SK-N-MC (cell line): Measurements from ENCODE around the gene SLC6A6.

Source experiments
- DNase-seq: peaks from one replicate; pipeline ENCODE4 v3.0.0-alpha.2; 2011; ENCODE audit warnings: low read depth, low spot score
- H3K27ac ChIP-seq: fragments of 200-600 bp; sonication (generic); 2 replicates; pipeline ENCODE4 v1.5.1; 2016; ENCODE audit warnings: mixed run types
- H3K36me3 ChIP-seq: fragments of 200-600 bp; sonication (generic); 2 replicates; pipeline ENCODE4 v1.6.1; 2017; ENCODE audit warnings: antibody characterized with exemption, low read length, mixed read lengths; ENCODE audit not compliant: insufficient read depth
- H3K4me3 ChIP-seq: fragments of 200-600 bp; sonication (generic); 2 replicates; pipeline ENCODE4 v1.5.1; 2016
- H3K9ac ChIP-seq: fragments of 200-600 bp; sonication (generic); 2 replicates; pipeline ENCODE4 v1.8.0; 2017; ENCODE audit warnings: mixed run types, mixed read lengths; ENCODE audit not compliant: insufficient read length
- H3K9me3 ChIP-seq: fragments of 200-600 bp; sonication (generic); 2 replicates; pipeline ENCODE4 v1.6.1; 2017; ENCODE audit warnings: low read depth, mild to moderate bottlenecking, antibody characterized with exemption, low read length, moderate library complexity, mixed read lengths
- EZH2 ChIP-seq: fragments of 200-600 bp; sonication (generic); IDR thresholded peaks from one replicate; pipeline ENCODE4 v1.6.1; 2017; ENCODE audit warnings: antibody characterized with exemption
- FOXP2 ChIP-seq: optimal IDR thresholded peaks from 2 replicates; pipeline ENCODE3; 2011; ENCODE audit warnings: mild to moderate bottlenecking, moderate library complexity; ENCODE audit not compliant: insufficient read depth; ENCODE audit errors: extremely low read length, control extremely low read depth
- POLR2AphosphoS5 ChIP-seq: IDR thresholded peaks from 2 replicates; pipeline ENCODE4 v1.6.1; 2012; ENCODE audit warnings: mild to moderate bottlenecking, low read depth, low read length, borderline replicate concordance

The SLC6A6 gene

DNA sequence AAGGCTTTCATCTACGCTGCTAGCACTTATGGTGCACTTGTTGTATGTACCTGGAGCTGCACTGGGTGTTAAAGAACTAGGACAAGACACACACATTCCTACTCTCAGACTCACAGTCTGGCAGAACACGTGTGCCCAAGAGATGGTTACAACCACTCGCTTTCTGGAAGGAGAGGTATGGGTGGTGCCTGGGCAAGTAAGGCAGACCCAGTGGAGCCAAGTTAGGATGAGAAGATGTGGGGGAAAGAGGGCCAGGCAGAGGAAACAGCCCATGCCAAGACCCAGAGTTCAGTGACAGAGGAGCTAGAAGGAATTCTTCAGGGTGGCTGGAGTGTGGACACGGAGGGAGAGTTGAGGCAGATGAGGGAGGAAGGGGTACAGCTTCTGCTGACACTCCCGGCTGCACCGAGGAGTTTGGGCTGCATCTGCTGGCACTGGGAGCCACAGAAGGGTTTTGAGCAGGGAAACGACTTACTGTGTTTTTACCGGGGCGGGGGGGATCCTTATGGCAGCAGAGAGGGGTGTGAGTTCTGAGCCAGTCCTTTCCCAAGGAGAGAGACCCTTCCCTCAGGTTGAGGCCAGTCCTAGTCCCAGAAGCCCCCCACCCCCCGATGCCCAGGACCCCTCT, 78.7 kb downstream of the SLC6A6 start:
- Histone ChIP-seq H3K9ac (no peak overlapping the region), H3K9me3 (no peaks in the 10 kb centered on the region), H3K27ac (no peak overlapping the region), H3K4me3 (no peak overlapping the region), H3K36me3 (no peaks in the 10 kb centered on the region)
- DNase-seq, result no peak
- TF ChIP-seq POLR2AphosphoS5 (no peak), EZH2 (no peak), FOXP2 (no peak)

DNA sequence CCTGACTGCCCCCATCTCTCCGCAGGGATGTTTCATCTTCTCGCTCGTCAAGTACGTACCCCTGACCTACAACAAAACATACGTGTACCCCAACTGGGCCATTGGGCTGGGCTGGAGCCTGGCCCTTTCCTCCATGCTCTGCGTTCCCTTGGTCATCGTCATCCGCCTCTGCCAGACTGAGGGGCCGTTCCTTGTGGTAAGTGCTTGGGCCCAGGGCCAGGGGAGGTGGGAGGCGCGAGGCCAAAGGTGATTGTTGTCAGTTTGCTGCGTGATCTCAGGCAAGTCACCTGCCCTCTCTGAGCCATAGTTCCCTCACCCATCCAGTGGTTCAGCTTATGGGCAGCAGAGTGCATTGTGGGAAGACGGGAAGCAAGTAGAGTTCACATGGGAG, 79.2 kb downstream of the SLC6A6 start:
- Histone ChIP-seq H3K9me3 (no peaks in the 10 kb centered on the region), H3K36me3 (no peaks in the 10 kb centered on the region), H3K27ac (no peak overlapping the region), H3K9ac (no peak overlapping the region), H3K4me3 (no peak overlapping the region)
- TF ChIP-seq FOXP2 (no peak), POLR2AphosphoS5 (no peak), EZH2 (no peak)
- no peak for DNase-seq

DNA sequence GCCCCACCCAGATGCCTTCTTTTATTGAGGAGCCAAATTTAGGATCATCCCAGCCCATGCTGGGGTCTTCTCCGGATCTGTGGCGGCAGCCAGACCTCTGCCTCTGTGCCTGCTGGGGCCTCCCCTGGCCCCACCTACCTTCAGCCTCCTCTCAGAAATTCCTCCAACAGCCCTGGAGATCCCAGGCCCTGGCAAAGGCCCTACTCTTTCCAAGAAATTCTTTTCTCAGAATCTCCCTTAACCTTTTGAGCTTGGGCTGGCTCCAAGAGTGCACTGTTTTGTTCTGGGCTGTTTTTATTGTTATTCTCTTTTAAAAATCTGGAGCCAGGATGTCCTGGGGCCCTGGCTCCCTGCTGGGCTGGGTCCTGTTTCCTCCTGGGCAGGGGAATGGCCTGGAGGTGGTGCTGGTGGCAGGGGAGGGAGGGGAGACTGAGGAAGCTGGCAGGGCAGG, 79.9 kb downstream of the SLC6A6 start:
- no peak for TF ChIP-seq FOXP2
- DNase-seq, result no peak

DNA sequence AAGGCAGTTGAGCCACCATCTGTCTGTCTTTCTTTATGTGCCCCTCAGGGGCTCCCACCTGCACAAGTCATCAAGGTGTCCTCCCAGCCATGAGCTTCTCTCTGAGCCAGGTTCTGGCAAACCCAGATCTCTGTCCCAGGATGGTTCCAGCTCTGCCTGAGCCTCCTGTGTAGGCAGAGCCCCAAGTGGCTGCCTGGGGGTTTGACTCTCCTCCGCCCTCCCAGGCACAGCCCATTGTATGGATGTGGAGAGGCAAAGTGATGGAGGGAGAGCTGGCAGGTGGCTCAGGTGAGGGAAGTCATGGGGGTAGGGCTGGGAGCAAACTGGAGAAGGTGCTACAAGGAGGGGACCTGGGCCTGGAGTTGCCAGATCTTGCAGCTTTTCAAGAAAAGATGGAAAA, 80.9 kb downstream of the SLC6A6 start:
- Histone ChIP-seq H3K4me3 (no peak overlapping the region), H3K36me3 (no peaks in the 10 kb centered on the region), H3K9me3 (no peaks in the 10 kb centered on the region), H3K27ac (no peak overlapping the region), H3K9ac (no peak overlapping the region)
- no peak for DNase-seq
- TF ChIP-seq EZH2 (no peak), FOXP2 (no peak), POLR2AphosphoS5 (no peak)

More for the DNA sequence above, 79.9 kb downstream of the SLC6A6 start:
- Histone ChIP-seq H3K36me3 (no peaks in the 10 kb centered on the region), H3K9ac (no peak overlapping the region), H3K27ac (no peak overlapping the region), H3K9me3 (no peaks in the 10 kb centered on the region), H3K4me3 (no peak overlapping the region)

DNA sequence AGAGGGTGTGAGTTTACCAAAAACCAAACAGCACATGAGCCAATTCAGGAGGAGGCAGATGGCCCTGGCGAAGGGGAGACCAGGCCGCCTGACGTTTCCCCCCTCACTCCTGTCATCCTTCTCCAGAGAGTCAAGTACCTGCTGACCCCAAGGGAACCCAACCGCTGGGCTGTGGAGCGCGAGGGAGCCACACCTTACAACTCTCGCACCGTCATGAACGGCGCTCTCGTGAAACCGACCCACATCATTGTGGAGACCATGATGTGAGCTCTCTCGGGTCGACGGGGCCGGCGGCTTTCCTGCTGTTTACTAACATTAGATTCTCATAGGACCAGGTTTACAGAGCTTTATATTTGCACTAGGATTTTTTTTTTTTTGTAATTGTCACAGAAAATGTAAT, 82.3 kb downstream of the SLC6A6 start:
- Histone ChIP-seq H3K27ac (no peak overlapping the region), H3K36me3 (no peaks in the 10 kb centered on the region), H3K9ac (no peak overlapping the region), H3K4me3 (no peak overlapping the region), H3K9me3 (no peaks in the 10 kb centered on the region)
- no peak for DNase-seq
- TF ChIP-seq EZH2 (no peak), FOXP2 (no peak), POLR2AphosphoS5 (no peak)

DNA sequence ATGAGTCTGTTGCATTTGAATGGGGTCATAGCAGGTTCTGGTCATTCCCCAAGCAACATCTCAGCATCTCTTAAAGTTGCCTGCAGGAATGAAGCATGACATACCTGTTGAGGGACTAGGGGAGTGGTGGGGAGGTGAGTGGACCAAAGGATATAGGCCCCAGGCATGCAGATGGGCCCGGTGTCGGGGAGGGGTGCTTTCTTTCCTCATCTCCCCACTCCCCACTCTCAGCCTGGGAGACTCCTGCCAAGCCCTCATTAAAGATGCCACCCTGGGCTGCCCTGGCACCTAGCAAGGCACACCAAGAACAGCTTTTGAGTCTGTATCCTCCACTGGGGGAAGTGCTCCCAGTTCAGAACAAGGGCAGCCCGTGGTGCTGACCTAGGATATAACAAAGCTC, 83.6 kb downstream of the SLC6A6 start:
- Histone ChIP-seq H3K4me3 (no peak overlapping the region), H3K27ac (no peak overlapping the region), H3K9ac (no peak overlapping the region), H3K36me3 (no peaks in the 10 kb centered on the region), H3K9me3 (no peaks in the 10 kb centered on the region)
- TF ChIP-seq EZH2, result no peak
- no peak for TF ChIP-seq POLR2AphosphoS5
- no peak for TF ChIP-seq FOXP2
- DNase-seq, result no peak

DNA sequence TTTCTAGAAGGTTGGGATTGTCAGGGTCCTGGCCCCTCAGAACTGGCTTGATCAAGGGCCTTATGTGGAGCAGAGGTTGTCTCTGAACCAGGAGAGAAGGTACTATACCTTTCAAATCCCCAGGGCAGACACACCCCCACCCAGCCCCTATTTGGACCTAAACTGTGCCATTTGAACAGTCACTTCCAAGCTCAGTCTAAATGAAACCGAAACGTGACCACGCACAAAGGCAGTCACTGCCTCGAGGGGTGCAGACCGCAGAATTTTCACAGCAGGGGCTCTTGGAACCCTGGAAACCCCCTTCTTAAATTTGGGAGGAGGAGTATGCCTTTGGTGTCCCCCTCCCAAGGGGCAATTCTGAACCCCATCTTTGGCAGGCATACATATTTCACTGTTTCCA, 84.1 kb downstream of the SLC6A6 start:
- H3K9ac ChIP-seq, result no peak overlapping the region
- no peak overlapping the region for H3K27ac ChIP-seq
- no peak overlapping the region for H3K4me3 ChIP-seq
- no peak for DNase-seq
- no peak for TF ChIP-seq FOXP2
- TF ChIP-seq EZH2, result no peak
- TF ChIP-seq POLR2AphosphoS5, result no peak
- H3K36me3 ChIP-seq, result no peaks in the 10 kb centered on the region
- no peaks in the 10 kb centered on the region for H3K9me3 ChIP-seq

DNA sequence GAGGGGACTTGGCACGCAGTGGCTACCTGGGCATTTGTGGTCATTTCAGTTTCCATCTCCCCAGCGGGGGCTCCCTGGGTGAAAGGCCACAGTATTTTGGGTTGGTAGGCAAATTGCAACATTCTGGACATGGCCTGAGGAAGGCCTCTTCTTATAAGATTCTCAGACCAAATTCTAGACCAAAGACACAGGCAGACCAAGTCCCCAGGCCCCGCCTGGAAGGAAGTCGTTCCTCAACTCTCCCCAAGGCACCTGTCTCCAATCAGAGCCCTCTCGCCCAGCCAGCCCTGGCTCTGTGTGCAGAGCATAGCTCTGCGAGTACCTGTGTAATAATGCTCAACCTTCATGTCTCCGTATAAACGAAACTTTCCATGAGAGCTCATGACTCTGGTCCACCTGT, 84.7 kb downstream of the SLC6A6 start:
- no peak for DNase-seq
- TF ChIP-seq POLR2AphosphoS5 (no peak), EZH2 (no peak), FOXP2 (no peak)
- Histone ChIP-seq H3K27ac (no peak overlapping the region), H3K9me3 (no peaks in the 10 kb centered on the region), H3K9ac (no peak overlapping the region), H3K36me3 (no peaks in the 10 kb centered on the region), H3K4me3 (no peak overlapping the region)

DNA sequence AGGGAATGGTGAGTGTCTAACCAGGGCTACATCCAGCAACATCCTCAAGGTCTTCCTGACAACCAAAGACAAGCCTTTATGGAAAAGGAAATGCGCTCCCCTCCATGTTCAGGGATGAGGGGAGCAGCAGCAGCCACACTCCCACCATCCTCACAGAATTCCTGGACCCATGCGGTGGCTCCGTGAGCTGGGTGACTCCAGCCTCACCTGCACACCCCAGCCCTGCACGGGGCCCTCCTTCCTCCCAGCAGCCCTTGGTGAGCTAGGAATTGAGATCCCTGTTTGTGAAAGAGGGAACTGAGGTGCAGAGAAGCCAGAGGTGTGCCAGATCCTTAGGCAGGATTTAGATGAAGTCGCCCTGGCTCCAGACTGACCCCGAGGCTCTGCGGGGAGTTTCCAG, 85.4 kb downstream of the SLC6A6 start:
- Histone ChIP-seq H3K36me3 (no peaks in the 10 kb centered on the region), H3K9ac (no peak overlapping the region), H3K9me3 (no peaks in the 10 kb centered on the region)

More for the DNA sequence above, 85.4 kb downstream of the SLC6A6 start:
- Histone ChIP-seq H3K27ac (no peak overlapping the region), H3K4me3 (no peak overlapping the region)
- no peak for DNase-seq
- TF ChIP-seq EZH2 (no peak), FOXP2 (no peak), POLR2AphosphoS5 (no peak)
